Measurements from ENCODE around the gene RPL7A. TPM values are rescaled to one million over a fixed set of nuclear protein-coding genes. Genes with fewer than 3 reads are reported as not detected.
"Not testable (repeated sequence)": the region's sequence is repeated elsewhere in the genome, so short reads cannot be mapped to it uniquely, and the experiment has no call there.

RPL7A gene
- total and polyA plus RNA-seq, 5 donors from 2014 or later, result 747 to 1,813 (median 1,059) TPM

DNA sequence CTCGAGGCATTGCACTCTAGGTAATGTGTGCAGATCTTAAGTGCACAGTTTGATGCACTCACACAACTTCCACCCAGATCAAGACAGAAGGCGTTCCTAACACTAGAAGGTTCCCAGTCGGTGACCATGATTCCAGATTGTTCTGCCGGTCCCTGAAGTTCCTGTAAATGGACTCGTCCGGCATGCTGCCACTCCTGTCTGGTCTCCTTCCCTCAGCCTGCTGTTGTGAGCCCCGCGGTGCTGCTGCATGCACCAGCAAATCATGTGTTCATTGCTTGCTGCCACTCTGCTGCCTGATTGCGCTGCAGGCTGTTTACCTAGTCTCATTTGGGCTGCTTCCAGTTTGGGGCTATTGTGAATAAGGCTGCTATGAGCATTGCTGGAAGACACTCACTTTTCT lies 39.7 kb downstream of the RPL7A start:
- H3K27me3 ChIP-seq (ENCODE audit: control insufficient read depth, insufficient read depth, low read length), result no peaks in the 10 kb centered on the region
- ATAC-seq (ENCODE audit: low read depth in 2 of 2) (no peak), DNase-seq (no peak)
- H3K4me3 ChIP-seq (ENCODE audit: low read depth, low read length), result no peak overlapping the region
- Mint-ChIP-seq H3K36me3 (no peaks in the 10 kb centered on the region), H3K4me1 (no peaks in the 10 kb centered on the region), H3K9me3 (peaks cover 0 to 1% (median 0%) of the 10 kb centered on the region in 7 donors), H3K4me3 (no peak overlapping the region), H3K27ac (no peak overlapping the region), H3K27me3 (no peaks in the 10 kb centered on the region)
- no peaks in the 10 kb centered on the region for H3K36me3 ChIP-seq (ENCODE audit: control insufficient read depth, insufficient read depth, low read length)
- no peaks in the 10 kb centered on the region for H3K9me3 ChIP-seq (ENCODE audit: control insufficient read depth in 2 of 2, low read length in 2 of 2)
- H3K4me1 ChIP-seq (ENCODE audit: control insufficient read depth, insufficient read depth, low read length, poor library complexity, severe bottlenecking), result no peaks in the 10 kb centered on the region
- H3K27ac ChIP-seq (ENCODE audit: insufficient read depth, low read length, poor library complexity, severe bottlenecking), result no peak overlapping the region

DNA sequence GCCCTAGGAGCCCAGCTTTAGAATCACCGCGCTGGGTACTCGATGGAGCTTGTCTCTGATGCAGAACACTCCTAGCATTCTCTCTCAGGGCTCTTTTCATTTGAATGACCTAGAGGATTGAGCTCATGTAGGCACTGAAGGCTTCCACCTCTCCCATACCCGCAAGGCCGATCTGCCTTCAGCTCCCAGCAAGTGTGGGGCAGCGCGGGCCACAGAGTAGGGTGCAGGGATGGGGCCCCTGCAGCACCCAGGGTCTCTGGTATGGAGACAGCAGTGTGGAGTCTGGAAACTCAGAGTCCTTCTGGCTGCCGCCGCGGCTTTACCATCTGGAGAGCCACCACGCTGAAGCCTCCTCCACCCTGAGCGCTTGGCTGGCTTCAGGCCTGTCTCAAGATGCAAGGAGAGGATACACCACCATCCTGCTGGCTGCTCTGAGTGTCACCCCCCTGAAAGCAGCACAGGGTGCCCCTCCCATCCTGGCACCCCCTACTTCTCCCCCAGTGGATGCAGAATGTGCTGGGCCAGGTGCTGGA lies 41.1 kb downstream of the RPL7A start:
- no peaks in the 10 kb centered on the region for H3K27me3 Mint-ChIP-seq
- H3K4me3 ChIP-seq (ENCODE audit: low read depth, low read length), result no peak overlapping the region
- no peaks in the 10 kb centered on the region for H3K27me3 ChIP-seq (ENCODE audit: control insufficient read depth, insufficient read depth, low read length)
- no peaks in the 10 kb centered on the region for H3K4me1 Mint-ChIP-seq
- H3K9me3 Mint-ChIP-seq, result peaks cover 0 to 1% (median 0%) of the 10 kb centered on the region in 7 donors
- no peak overlapping the region for H3K4me3 Mint-ChIP-seq
- DNase-seq, result no peak
- H3K36me3 ChIP-seq (ENCODE audit: control insufficient read depth, insufficient read depth, low read length), result no peaks in the 10 kb centered on the region
- H3K27ac ChIP-seq (ENCODE audit: insufficient read depth, low read length, poor library complexity, severe bottlenecking), result no peak overlapping the region
- no peak overlapping the region for H3K27ac Mint-ChIP-seq
- H3K9me3 ChIP-seq (ENCODE audit: control insufficient read depth in 2 of 2, low read length in 2 of 2), result no peaks in the 10 kb centered on the region
- peak in 1 of 2 donors; percentile 28 for ATAC-seq (ENCODE audit: low read depth in 2 of 2)
- no peaks in the 10 kb centered on the region for H3K4me1 ChIP-seq (ENCODE audit: control insufficient read depth, insufficient read depth, low read length, poor library complexity, severe bottlenecking)
- H3K36me3 Mint-ChIP-seq, result no peaks in the 10 kb centered on the region

DNA sequence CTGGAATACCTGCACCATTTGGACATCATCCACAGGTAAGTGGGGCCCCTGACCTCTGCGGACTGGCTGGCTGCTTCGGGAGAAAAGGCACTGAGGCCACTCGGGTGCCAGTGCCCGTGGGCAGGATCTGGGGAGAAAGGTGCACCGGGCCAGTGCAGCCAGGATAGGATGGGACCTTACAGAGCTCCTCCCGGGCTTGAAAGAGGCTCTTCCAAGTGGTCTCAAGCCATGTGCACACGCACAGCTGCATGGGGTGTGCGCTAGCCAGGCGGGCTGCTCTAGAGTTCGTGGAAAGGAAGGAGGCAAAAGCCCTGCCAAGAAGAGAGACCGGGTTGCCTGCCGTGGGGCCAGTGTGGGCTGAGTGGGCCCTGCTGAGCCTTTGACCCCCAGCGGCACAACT lies 41.5 kb downstream of the RPL7A start:
- Mint-ChIP-seq H3K36me3 (no peaks in the 10 kb centered on the region), H3K4me1 (no peaks in the 10 kb centered on the region), H3K27me3 (no peaks in the 10 kb centered on the region), H3K27ac (no peak overlapping the region), H3K4me3 (no peak overlapping the region), H3K9me3 (peaks cover 0 to 1% (median 0%) of the 10 kb centered on the region in 7 donors)
- no peaks in the 10 kb centered on the region for H3K36me3 ChIP-seq (ENCODE audit: control insufficient read depth, insufficient read depth, low read length)
- H3K4me1 ChIP-seq (ENCODE audit: control insufficient read depth, insufficient read depth, low read length, poor library complexity, severe bottlenecking), result no peaks in the 10 kb centered on the region
- no peak overlapping the region for H3K4me3 ChIP-seq (ENCODE audit: low read depth, low read length)
- no peaks in the 10 kb centered on the region for H3K9me3 ChIP-seq (ENCODE audit: control insufficient read depth in 2 of 2, low read length in 2 of 2)
- H3K27me3 ChIP-seq (ENCODE audit: control insufficient read depth, insufficient read depth, low read length), result no peaks in the 10 kb centered on the region
- no peak for DNase-seq
- ATAC-seq (ENCODE audit: low read depth in 2 of 2), result no peak
- H3K27ac ChIP-seq (ENCODE audit: insufficient read depth, low read length, poor library complexity, severe bottlenecking), result no peak overlapping the region

DNA sequence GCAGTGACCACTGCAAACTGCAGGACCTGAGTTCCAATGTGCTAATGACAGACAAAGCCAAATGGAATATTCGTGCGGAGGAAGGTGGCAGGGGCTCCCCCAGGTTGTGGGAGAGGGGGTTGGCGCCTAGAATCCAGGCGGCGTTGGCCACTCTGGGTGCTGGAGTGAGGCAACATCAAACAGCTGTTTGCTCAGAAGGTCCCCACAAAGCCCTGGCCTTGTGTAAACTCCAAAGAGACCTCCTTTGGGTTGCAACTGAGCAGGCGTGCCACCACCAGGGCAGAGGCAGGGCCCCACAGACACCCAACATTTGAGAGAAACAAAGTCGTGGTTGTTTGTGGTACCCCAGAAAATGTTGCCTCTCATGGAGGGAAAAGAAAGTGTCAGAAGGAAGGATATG lies 42.7 kb downstream of the RPL7A start:
- H3K4me3 Mint-ChIP-seq, result no peak overlapping the region
- no peaks in the 10 kb centered on the region for H3K36me3 ChIP-seq (ENCODE audit: control insufficient read depth, insufficient read depth, low read length)
- DNase-seq, result no peak
- H3K36me3 Mint-ChIP-seq, result no peaks in the 10 kb centered on the region
- no peaks in the 10 kb centered on the region for H3K9me3 ChIP-seq (ENCODE audit: control insufficient read depth in 2 of 2, low read length in 2 of 2)
- no peaks in the 10 kb centered on the region for H3K4me1 ChIP-seq (ENCODE audit: control insufficient read depth, insufficient read depth, low read length, poor library complexity, severe bottlenecking)
- no peaks in the 10 kb centered on the region for H3K4me1 Mint-ChIP-seq
- ATAC-seq (ENCODE audit: low read depth in 2 of 2), result no peak
- no peak overlapping the region for H3K27ac Mint-ChIP-seq
- H3K27me3 Mint-ChIP-seq, result peaks cover 4% of the 10 kb centered on the region
- peaks cover 0 to 1% (median 0%) of the 10 kb centered on the region in 7 donors for H3K9me3 Mint-ChIP-seq
- no peak overlapping the region for H3K4me3 ChIP-seq (ENCODE audit: low read depth, low read length)
- H3K27ac ChIP-seq (ENCODE audit: insufficient read depth, low read length, poor library complexity, severe bottlenecking), result no peak overlapping the region
- H3K27me3 ChIP-seq (ENCODE audit: control insufficient read depth, insufficient read depth, low read length), result no peaks in the 10 kb centered on the region

DNA sequence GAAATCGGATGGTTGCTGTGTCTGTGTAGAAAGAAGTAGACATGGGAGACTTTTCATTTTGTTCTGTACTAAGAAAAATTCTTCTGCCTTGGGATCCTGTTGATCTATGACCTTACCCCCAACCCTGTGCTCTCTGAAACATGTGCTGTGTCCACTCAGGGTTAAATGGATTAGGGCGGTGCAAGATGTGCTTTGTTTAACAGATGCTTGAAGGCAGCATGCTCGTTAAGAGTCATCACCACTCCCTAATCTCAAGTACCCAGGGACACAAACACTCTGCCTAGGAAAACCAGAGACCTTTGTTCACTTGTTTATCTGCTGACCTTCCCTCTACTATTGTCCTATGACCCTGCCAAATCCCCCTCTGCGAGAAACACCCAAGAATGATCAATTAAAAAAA lies 43.4 kb downstream of the RPL7A start:
- not testable (repeated sequence) for H3K27me3 Mint-ChIP-seq; H3K36me3 ChIP-seq (ENCODE audit: control insufficient read depth, insufficient read depth, low read length); H3K9me3 Mint-ChIP-seq; H3K4me3 ChIP-seq (ENCODE audit: low read depth, low read length); H3K4me1 Mint-ChIP-seq; H3K4me3 Mint-ChIP-seq; H3K9me3 ChIP-seq (ENCODE audit: control insufficient read depth in 2 of 2, low read length in 2 of 2); H3K4me1 ChIP-seq (ENCODE audit: control insufficient read depth, insufficient read depth, low read length, poor library complexity, severe bottlenecking); H3K27ac Mint-ChIP-seq; ATAC-seq (ENCODE audit: low read depth in 2 of 2); H3K27ac ChIP-seq (ENCODE audit: insufficient read depth, low read length, poor library complexity, severe bottlenecking); H3K27me3 ChIP-seq (ENCODE audit: control insufficient read depth, insufficient read depth, low read length); DNase-seq; H3K36me3 Mint-ChIP-seq

DNA sequence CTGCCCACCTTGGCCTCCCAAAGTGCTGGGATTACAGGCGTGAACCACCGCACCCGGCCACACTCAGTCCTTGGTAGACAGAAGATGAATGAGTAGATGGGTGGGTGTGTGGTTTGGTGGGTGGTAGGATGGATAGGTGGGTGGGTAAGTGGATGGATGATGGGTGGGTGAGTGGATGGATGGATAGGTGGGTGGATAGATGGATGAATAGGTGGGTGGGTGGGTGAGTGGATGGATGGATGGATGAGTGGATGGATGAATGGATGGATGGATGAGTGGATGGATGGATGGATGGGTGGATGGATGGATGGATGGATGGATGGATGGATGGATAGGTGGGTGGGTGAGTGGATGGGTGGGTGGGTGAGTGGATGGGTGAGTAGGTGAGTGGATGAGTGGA lies 44.3 kb downstream of the RPL7A start:
- not testable (repeated sequence) for H3K27me3 Mint-ChIP-seq; ATAC-seq (ENCODE audit: low read depth in 2 of 2); H3K27ac ChIP-seq (ENCODE audit: insufficient read depth, low read length, poor library complexity, severe bottlenecking)

DNA sequence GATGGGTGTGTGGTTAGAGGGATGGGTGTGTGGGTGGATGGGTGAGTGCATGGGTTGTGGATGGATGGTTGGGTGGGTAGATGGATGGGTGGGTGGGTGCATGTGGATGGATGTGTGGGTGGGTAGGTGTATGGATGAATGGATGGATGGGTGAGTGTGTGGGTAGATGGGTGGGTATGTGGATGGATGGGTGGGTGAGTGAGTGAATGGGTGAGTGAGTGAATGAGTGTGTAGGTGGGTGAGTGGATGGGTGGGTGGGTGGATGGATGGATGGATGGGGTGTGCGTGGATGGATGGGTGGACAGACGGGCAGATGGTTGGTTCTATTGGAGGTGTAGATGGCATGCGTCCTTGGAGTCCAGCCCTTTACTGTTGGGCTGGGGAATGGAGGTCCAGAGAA lies 45.4 kb downstream of the RPL7A start:
- DNase-seq, result no peak
- Histone ChIP-seq H3K9me3 (ENCODE audit: control insufficient read depth in 2 of 2, low read length in 2 of 2) (no peaks in the 10 kb centered on the region), H3K27me3 (ENCODE audit: control insufficient read depth, insufficient read depth, low read length) (no peaks in the 10 kb centered on the region), H3K4me3 (ENCODE audit: low read depth, low read length) (no peak overlapping the region), H3K36me3 (ENCODE audit: control insufficient read depth, insufficient read depth, low read length) (no peaks in the 10 kb centered on the region), H3K4me1 (ENCODE audit: control insufficient read depth, insufficient read depth, low read length, poor library complexity, severe bottlenecking) (no peaks in the 10 kb centered on the region), H3K27ac (ENCODE audit: insufficient read depth, low read length, poor library complexity, severe bottlenecking) (no peak overlapping the region)
- H3K4me3 Mint-ChIP-seq, result no peak overlapping the region
- ATAC-seq (ENCODE audit: low read depth in 2 of 2), result no peak
- H3K27me3 Mint-ChIP-seq, result peaks cover 4% of the 10 kb centered on the region
- no peaks in the 10 kb centered on the region for H3K36me3 Mint-ChIP-seq
- no peak overlapping the region for H3K27ac Mint-ChIP-seq
- peaks cover 0 to 4% (median 0%) of the 10 kb centered on the region in 4 donors for H3K4me1 Mint-ChIP-seq
- H3K9me3 Mint-ChIP-seq, result peaks cover 0 to 1% (median 0%) of the 10 kb centered on the region in 7 donors

More for the DNA sequence above, 44.3 kb downstream of the RPL7A start:
- not testable (repeated sequence) for H3K4me3 Mint-ChIP-seq; H3K36me3 Mint-ChIP-seq; H3K36me3 ChIP-seq (ENCODE audit: control insufficient read depth, insufficient read depth, low read length); H3K4me3 ChIP-seq (ENCODE audit: low read depth, low read length); H3K9me3 ChIP-seq (ENCODE audit: control insufficient read depth in 2 of 2, low read length in 2 of 2); H3K27me3 ChIP-seq (ENCODE audit: control insufficient read depth, insufficient read depth, low read length); H3K4me1 Mint-ChIP-seq; DNase-seq; H3K4me1 ChIP-seq (ENCODE audit: control insufficient read depth, insufficient read depth, low read length, poor library complexity, severe bottlenecking); H3K9me3 Mint-ChIP-seq; H3K27ac Mint-ChIP-seq

DNA sequence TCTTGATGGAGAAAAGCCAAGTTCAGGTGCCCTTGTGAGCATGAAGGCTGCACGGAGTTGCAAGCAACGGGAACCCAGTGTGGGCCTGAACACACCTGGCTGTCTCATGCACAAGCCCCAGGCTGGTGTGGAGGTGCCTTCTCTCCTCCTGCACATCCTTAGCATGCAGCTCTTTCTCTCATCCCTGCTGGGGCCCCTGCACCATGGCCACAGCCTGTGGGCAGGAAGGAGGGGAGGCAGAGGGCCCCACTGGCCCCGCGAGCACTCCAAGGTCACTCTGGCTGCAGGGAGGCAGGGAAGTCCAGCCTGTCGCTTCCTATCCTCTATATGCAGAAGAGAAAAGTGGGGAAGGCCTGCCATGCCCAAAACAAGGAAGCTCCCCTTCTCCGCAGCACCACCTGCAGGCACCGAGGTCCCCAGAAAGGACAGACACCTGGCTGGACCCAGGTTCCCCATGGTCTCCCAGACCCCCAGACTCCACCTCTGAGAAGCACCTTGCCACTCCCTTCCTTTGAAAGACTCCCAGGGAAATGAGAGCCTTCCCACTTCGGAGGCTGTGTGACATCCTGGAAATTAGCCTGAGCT lies 46.8 kb downstream of the RPL7A start:
- ATAC-seq (ENCODE audit: low read depth in 2 of 2), result no peak
- no peak for DNase-seq
- Histone ChIP-seq H3K27me3 (ENCODE audit: control insufficient read depth, insufficient read depth, low read length) (no peaks in the 10 kb centered on the region), H3K36me3 (ENCODE audit: control insufficient read depth, insufficient read depth, low read length) (no peaks in the 10 kb centered on the region), H3K27ac (ENCODE audit: insufficient read depth, low read length, poor library complexity, severe bottlenecking) (no peak overlapping the region), H3K4me3 (ENCODE audit: low read depth, low read length) (no peak overlapping the region), H3K9me3 (ENCODE audit: control insufficient read depth in 2 of 2, low read length in 2 of 2) (no peaks in the 10 kb centered on the region), H3K4me1 (ENCODE audit: control insufficient read depth, insufficient read depth, low read length, poor library complexity, severe bottlenecking) (no peaks in the 10 kb centered on the region)
- Mint-ChIP-seq H3K9me3 (no peaks in the 10 kb centered on the region), H3K27me3 (peaks cover 4% of the 10 kb centered on the region), H3K4me3 (no peak overlapping the region), H3K27ac (no peak overlapping the region), H3K36me3 (no peaks in the 10 kb centered on the region), H3K4me1 (peaks cover 0 to 4% (median 0%) of the 10 kb centered on the region in 4 donors)
